ENCODE results near the gene HSD17B13. TPM values are rescaled to one million over a fixed set of nuclear protein-coding genes. Genes with fewer than 3 reads are reported as not detected.
A peak's percentile ranks its signal among the peaks of the same experiment; 100 is the strongest.

HSD17B13 gene
- total and polyA plus RNA-seq, 12 donors: 0.10 to 0.83 (median 0.36) TPM; not detected in 3

- TF ChIP-seq, protein P1, sequence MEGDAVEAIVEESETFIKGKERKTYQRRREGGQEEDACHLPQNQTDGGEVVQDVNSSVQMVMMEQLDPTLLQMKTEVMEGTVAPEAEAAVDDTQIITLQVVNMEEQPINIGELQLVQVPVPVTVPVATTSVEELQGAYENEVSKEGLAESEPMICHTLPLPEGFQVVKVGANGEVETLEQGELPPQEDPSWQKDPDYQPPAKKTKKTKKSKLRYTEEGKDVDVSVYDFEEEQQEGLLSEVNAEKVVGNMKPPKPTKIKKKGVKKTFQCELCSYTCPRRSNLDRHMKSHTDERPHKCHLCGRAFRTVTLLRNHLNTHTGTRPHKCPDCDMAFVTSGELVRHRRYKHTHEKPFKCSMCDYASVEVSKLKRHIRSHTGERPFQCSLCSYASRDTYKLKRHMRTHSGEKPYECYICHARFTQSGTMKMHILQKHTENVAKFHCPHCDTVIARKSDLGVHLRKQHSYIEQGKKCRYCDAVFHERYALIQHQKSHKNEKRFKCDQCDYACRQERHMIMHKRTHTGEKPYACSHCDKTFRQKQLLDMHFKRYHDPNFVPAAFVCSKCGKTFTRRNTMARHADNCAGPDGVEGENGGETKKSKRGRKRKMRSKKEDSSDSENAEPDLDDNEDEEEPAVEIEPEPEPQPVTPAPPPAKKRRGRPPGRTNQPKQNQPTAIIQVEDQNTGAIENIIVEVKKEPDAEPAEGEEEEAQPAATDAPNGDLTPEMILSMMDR (IDR thresholded peaks at IDR 0.05): no peak
- intact Hi-C loops (cut with DNase I): no loop called here
- 85 to 86% methylated on average over 2 of the region's 2 CpGs for WGBS, 2 donors
- H3K4me3 ChIP-seq: no peak overlapping the region
- peaks cover 0 to 84% (median 19%) of the 10 kb centered on the region in 9 donors for H3K36me3 ChIP-seq
- H3K4me1 ChIP-seq: no peaks in the 10 kb centered on the region
- H3K27me3 ChIP-seq: no peaks in the 10 kb centered on the region
- peak in 1 of 8 donors; percentile 31 for ATAC-seq
- no peak overlapping the region for H3K27ac ChIP-seq
- peaks cover 0 to 6% (median 0%) of the 10 kb centered on the region in 11 donors for H3K9me3 ChIP-seq
- DNase-seq: no peak
These were observed 16.8 kb upstream of the HSD17B13 start for GRCh38 chr4:87339440-87339839.

DNA sequence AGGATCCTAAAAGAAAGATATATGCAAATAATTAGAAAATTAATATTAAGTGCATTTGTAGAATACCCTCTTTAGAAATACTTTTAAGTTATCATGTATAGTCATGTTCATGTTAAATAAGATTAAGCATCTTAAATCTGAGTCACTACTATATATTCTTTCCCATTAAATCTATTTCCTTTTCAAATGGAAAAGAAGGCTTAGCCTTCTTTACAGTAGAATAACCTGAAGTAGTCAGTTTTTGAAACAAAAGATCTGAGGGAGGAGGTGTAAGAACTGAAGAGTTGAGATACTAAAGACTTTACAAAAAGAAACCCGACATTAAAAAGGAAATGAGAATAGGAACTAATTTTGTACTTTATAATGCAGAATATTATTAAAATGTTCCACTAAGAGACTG, 14.7 kb upstream of the HSD17B13 start:
- no peak for ATAC-seq
- TF ChIP-seq, protein P1 (IDR thresholded peaks at IDR 0.05): no peak
- intact Hi-C loops (cut with DNase I): no loop called here

GRCh38 chr4:87333267-87333666, 10.6 kb upstream of the HSD17B13 start:
- DNase-seq (no peak), ATAC-seq (no peak)
- no peak overlapping the region for H3K4me3 ChIP-seq
- 95 to 98% methylated on average over 1 of the region's 1 CpG for WGBS, 2 donors
- no peaks in the 10 kb centered on the region for H3K4me1 ChIP-seq
- TF ChIP-seq, protein P1 (IDR thresholded peaks at IDR 0.05): no peak
- peaks cover 0 to 55% (median 12%) of the 10 kb centered on the region in 9 donors for H3K36me3 ChIP-seq
- intact Hi-C loops (cut with DNase I): no loop called here
- peaks cover 0 to 56% (median 18%) of the 10 kb centered on the region in 11 donors for H3K9me3 ChIP-seq
- H3K27me3 ChIP-seq: no peaks in the 10 kb centered on the region
- H3K27ac ChIP-seq: no peak overlapping the region

More for the DNA sequence above, 14.7 kb upstream of the HSD17B13 start:
- Histone ChIP-seq H3K27me3 (no peaks in the 10 kb centered on the region), H3K36me3 (peaks cover 0 to 92% (median 19%) of the 10 kb centered on the region in 9 donors), H3K4me1 (no peaks in the 10 kb centered on the region), H3K4me3 (no peak overlapping the region), H3K27ac (no peak overlapping the region), H3K9me3 (peaks cover 0 to 26% (median 18%) of the 10 kb centered on the region in 11 donors)
- WGBS, 2 donors: 79 to 84% methylated on average over 1 of the region's 1 CpG
- no peak for DNase-seq

GRCh38 chr4:87330761-87331160, 8.1 kb upstream of the HSD17B13 start:
- no peak for DNase-seq
- 89 to 92% methylated on average over 4 of the region's 4 CpGs for WGBS, 2 donors
- H3K4me1 ChIP-seq: no peaks in the 10 kb centered on the region
- intact Hi-C loops (cut with DNase I): no loop called here
- H3K27ac ChIP-seq: no peak overlapping the region
- no peak for ATAC-seq
- H3K4me3 ChIP-seq: no peak overlapping the region
- peaks cover 0 to 30% (median 0%) of the 10 kb centered on the region in 9 donors for H3K36me3 ChIP-seq
- TF ChIP-seq, protein P1 (IDR thresholded peaks at IDR 0.05): no peak
- no peaks in the 10 kb centered on the region for H3K27me3 ChIP-seq
- peaks cover 0 to 56% (median 18%) of the 10 kb centered on the region in 11 donors for H3K9me3 ChIP-seq

All from heart right ventricle (tissue), 16 donors.